K562 (cell line): ENCODE data around the gene ZSCAN22. TPM values are rescaled to one million over a fixed set of nuclear protein-coding genes. Genes with fewer than 3 reads are reported as not detected.

ENCODE experiments used
- BMI1 ChIP-seq: fragments of 150-350 bp; IDR thresholded peaks from 2 replicates; pipeline ENCODE4 v1.6.1; 2014; ENCODE audit warnings: low read length
- CBX8 ChIP-seq: fragments of 200-600 bp; sonication (generic); IDR thresholded peaks from 2 replicates; pipeline ENCODE4 v1.6.1; 2012; ENCODE audit warnings: borderline replicate concordance, mixed run types, low read depth, mild to moderate bottlenecking, moderate library complexity, mixed read lengths, low read length, control low read depth, inconsistent platforms; ENCODE audit not compliant: poor library complexity, severe bottlenecking; ENCODE audit errors: extremely low read depth
- CHD1 ChIP-seq: fragments of 200-600 bp; sonication (generic); IDR thresholded peaks from one replicate; pipeline ENCODE4 v1.6.1; 2012; ENCODE audit warnings: mild to moderate bottlenecking, moderate library complexity, low read length, inconsistent platforms
- EP300 ChIP-seq: IDR thresholded peaks from 2 replicates; pipeline ENCODE4 v1.6.1; 2012; ENCODE audit warnings: low read length, improper control_type of control experiment
- ETV5 ChIP-seq: sonication (generic); formaldehyde crosslinking; IDR thresholded peaks from 2 replicates; pipeline ENCODE4 v1.4.0; 2020; ENCODE audit warnings: low read depth, mild to moderate bottlenecking, missing genetic modification reagents
- GTF2E2 ChIP-seq: fragments of 200-800 bp; sonication (Bioruptor generic); IDR thresholded peaks from 2 replicates; pipeline ENCODE4 v1.6.1; 2016; ENCODE audit warnings: missing genetic modification characterization, missing compliant biosample characterization
- MAFG ChIP-seq: fragments of 450-650 bp; conservative IDR thresholded peaks from 2 replicates; pipeline ENCODE4 v1.6.1; 2016; ENCODE audit warnings: missing genetic modification characterization, missing compliant biosample characterization
- NBN ChIP-seq: fragments of 450-650 bp; IDR thresholded peaks from 2 replicates; pipeline ENCODE4 v1.6.1; 2016; ENCODE audit warnings: low read depth, mild to moderate bottlenecking
- NCOA4 ChIP-seq: fragments of 450-650 bp; IDR thresholded peaks from 2 replicates; pipeline ENCODE4 v1.6.1; 2018; ENCODE audit warnings: mild to moderate bottlenecking; ENCODE audit not compliant: partially characterized antibody
- NFIC ChIP-seq: fragments of 450-650 bp; IDR thresholded peaks from 2 replicates; pipeline ENCODE4 v1.6.1; 2017; ENCODE audit warnings: mild to moderate bottlenecking, inconsistent platforms
- NRF1 ChIP-seq, 2 experiments: fragments of 450-650 bp; IDR thresholded peaks in 1 of 2; conservative IDR thresholded peaks in 1 of 2; 2 replicates each; pipeline ENCODE4 v1.6.1; 2014; ENCODE audit warnings: mild to moderate bottlenecking in 2 of 2
- PTRF ChIP-seq: fragments of 450-650 bp; IDR thresholded peaks from 2 replicates; pipeline ENCODE4 v1.6.1; 2016; ENCODE audit warnings: mild to moderate bottlenecking, missing genetic modification characterization, missing compliant biosample characterization
- SETDB1 ChIP-seq: IDR thresholded peaks from one replicate; pipeline ENCODE4 v1.6.1; 2012; ENCODE audit warnings: low read length, control low read depth, inconsistent platforms
- SMARCA5 ChIP-seq: fragments of 450-650 bp; IDR thresholded peaks from 2 replicates; pipeline ENCODE4 v1.6.1; 2016
- SNIP1 ChIP-seq: fragments of 450-650 bp; IDR thresholded peaks from 2 replicates; pipeline ENCODE4 v1.7.1; 2017; ENCODE audit warnings: low read depth, mild to moderate bottlenecking
- WHSC1 ChIP-seq: IDR thresholded peaks from one replicate; pipeline ENCODE4 v1.6.1; 2012; ENCODE audit warnings: low read length, control low read depth, inconsistent platforms
- polyA plus RNA-seq, 8 experiments: library from polyadenylated mRNA; depleted of rRNA in 4 of 8; stranded (reverse) in 5 of 8; unstranded in 3 of 8; fragments of >200 nt; fragmentation: Nextera tagmentation in 2 of 8; fragmentation: Illumina TruSeq in 1 of 8; extraction: Ambion mirVana in 2 of 8; extraction: Trizol in 1 of 8; gene quantifications; 2 replicates each; pipeline versions ENCODE4 v1.2.1 to v1.2.3, GENCODE V29; 2011 to 2014; ENCODE audit warnings: inconsistent platforms in 1 of 8, missing spikeins in 1 of 8
- total RNA-seq, 7 experiments: library from RNA; depleted of rRNA in 6 of 7; stranded (reverse); fragments of >200 nt in 6 of 7; fragmentation: Illumina TruSeq in 2 of 7; extraction: Trizol in 2 of 7; gene quantifications; 2 replicates each; pipeline versions ENCODE4 v1.2.1 to v1.2.3, GENCODE V29; 2011 to 2021; ENCODE audit warnings: low replicate concordance in 1 of 7
- TF ChIP-seq, protein P1 (sequence below): fragments of 200-600 bp; sonication (generic); IDR thresholded peaks from one replicate; pipeline ENCODE4 v1.6.1; 2012; ENCODE audit warnings: mild to moderate bottlenecking, low read depth, low read length, inconsistent platforms

Gene ZSCAN22
- total and polyA plus RNA-seq, 9 of the 15 experiments (the other 6 are each of a cell fraction or from before 2014, with no cell fraction given): 0.98 to 5.3 (median 3.0) TPM

DNA sequence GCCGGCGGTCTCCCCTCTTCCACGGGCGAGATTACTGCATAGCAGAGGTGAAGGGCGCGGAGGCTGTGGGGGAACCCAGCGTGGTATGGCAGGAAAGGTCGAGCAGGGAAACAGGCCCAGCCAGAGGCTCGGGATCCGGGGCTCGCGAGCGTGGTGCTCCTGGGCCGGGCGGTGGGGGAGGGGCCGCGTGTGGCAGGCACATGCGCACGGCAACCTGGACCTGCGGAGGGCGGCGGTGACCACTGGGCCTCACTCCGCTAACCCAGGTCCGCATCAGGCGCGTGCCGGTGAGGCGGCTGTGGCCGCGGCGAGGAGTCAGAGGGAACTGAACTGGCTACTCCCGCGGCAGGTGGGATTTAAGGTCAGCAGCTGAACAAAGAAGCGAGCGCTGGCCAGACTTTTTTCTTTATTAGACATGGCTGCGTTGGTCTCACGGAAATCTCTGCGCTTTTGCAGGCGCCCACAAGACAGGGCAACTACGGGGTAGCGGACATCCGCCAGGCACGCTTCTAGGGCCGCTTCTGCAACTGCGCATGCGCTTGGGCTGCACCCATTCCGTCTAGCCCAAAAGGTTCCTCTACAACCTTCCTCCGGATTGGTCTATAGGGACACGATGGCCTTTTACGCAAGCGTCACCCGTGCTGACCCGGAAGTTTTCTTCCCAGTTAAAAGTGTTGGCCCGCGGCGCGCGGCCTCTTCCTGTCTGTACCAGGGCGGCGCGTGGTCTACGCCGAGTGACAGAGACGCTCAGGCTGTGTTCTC lies 60.0 kb downstream of the ZSCAN22 start, which contains the start of gene RPS5 (continued):
- TF ChIP-seq NBN: peak; percentile 48
- no peak for TF ChIP-seq WHSC1
- no peak for TF ChIP-seq MAFG (tag)
- no peak for TF ChIP-seq SETDB1
- TF ChIP-seq PTRF (tag): no peak
- TF ChIP-seq, protein P1, sequence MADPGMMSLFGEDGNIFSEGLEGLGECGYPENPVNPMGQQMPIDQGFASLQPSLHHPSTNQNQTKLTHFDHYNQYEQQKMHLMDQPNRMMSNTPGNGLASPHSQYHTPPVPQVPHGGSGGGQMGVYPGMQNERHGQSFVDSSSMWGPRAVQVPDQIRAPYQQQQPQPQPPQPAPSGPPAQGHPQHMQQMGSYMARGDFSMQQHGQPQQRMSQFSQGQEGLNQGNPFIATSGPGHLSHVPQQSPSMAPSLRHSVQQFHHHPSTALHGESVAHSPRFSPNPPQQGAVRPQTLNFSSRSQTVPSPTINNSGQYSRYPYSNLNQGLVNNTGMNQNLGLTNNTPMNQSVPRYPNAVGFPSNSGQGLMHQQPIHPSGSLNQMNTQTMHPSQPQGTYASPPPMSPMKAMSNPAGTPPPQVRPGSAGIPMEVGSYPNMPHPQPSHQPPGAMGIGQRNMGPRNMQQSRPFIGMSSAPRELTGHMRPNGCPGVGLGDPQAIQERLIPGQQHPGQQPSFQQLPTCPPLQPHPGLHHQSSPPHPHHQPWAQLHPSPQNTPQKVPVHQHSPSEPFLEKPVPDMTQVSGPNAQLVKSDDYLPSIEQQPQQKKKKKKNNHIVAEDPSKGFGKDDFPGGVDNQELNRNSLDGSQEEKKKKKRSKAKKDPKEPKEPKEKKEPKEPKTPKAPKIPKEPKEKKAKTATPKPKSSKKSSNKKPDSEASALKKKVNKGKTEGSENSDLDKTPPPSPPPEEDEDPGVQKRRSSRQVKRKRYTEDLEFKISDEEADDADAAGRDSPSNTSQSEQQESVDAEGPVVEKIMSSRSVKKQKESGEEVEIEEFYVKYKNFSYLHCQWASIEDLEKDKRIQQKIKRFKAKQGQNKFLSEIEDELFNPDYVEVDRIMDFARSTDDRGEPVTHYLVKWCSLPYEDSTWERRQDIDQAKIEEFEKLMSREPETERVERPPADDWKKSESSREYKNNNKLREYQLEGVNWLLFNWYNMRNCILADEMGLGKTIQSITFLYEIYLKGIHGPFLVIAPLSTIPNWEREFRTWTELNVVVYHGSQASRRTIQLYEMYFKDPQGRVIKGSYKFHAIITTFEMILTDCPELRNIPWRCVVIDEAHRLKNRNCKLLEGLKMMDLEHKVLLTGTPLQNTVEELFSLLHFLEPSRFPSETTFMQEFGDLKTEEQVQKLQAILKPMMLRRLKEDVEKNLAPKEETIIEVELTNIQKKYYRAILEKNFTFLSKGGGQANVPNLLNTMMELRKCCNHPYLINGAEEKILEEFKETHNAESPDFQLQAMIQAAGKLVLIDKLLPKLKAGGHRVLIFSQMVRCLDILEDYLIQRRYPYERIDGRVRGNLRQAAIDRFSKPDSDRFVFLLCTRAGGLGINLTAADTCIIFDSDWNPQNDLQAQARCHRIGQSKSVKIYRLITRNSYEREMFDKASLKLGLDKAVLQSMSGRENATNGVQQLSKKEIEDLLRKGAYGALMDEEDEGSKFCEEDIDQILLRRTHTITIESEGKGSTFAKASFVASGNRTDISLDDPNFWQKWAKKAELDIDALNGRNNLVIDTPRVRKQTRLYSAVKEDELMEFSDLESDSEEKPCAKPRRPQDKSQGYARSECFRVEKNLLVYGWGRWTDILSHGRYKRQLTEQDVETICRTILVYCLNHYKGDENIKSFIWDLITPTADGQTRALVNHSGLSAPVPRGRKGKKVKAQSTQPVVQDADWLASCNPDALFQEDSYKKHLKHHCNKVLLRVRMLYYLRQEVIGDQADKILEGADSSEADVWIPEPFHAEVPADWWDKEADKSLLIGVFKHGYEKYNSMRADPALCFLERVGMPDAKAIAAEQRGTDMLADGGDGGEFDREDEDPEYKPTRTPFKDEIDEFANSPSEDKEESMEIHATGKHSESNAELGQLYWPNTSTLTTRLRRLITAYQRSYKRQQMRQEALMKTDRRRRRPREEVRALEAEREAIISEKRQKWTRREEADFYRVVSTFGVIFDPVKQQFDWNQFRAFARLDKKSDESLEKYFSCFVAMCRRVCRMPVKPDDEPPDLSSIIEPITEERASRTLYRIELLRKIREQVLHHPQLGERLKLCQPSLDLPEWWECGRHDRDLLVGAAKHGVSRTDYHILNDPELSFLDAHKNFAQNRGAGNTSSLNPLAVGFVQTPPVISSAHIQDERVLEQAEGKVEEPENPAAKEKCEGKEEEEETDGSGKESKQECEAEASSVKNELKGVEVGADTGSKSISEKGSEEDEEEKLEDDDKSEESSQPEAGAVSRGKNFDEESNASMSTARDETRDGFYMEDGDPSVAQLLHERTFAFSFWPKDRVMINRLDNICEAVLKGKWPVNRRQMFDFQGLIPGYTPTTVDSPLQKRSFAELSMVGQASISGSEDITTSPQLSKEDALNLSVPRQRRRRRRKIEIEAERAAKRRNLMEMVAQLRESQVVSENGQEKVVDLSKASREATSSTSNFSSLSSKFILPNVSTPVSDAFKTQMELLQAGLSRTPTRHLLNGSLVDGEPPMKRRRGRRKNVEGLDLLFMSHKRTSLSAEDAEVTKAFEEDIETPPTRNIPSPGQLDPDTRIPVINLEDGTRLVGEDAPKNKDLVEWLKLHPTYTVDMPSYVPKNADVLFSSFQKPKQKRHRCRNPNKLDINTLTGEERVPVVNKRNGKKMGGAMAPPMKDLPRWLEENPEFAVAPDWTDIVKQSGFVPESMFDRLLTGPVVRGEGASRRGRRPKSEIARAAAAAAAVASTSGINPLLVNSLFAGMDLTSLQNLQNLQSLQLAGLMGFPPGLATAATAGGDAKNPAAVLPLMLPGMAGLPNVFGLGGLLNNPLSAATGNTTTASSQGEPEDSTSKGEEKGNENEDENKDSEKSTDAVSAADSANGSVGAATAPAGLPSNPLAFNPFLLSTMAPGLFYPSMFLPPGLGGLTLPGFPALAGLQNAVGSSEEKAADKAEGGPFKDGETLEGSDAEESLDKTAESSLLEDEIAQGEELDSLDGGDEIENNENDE: peak; percentile 32
- TF ChIP-seq ETV5: no peak; the same call in none of the 2 replicates
- TF ChIP-seq SNIP1: no peak
- TF ChIP-seq GTF2E2 (tag): peak; percentile 95
- no peak for TF ChIP-seq BMI1
- TF ChIP-seq NCOA4: no peak
- TF ChIP-seq CHD1: peak; percentile 61
- TF ChIP-seq EP300: peak; percentile 27; the same call in 1 of the 2 replicates
- peak; percentile 96 to 97 for TF ChIP-seq NRF1 (conservative IDR thresholded peaks at IDR 0.05 in 1 of 2, IDR thresholded peaks at IDR 0.05 in 1 of 2)
- peak; percentile 72 for TF ChIP-seq SMARCA5
- no peak for TF ChIP-seq NFIC
- no peak for TF ChIP-seq CBX8
